Spinal cord (tissue), 10 donors: ENCODE results near the gene PRKN. TPM values are rescaled to one million over a fixed set of nuclear protein-coding genes. Genes with fewer than 3 reads are reported as not detected.
A peak's percentile ranks its signal among the peaks of the same experiment; 100 is the strongest.

Source experiments
- DNase-seq, 6 donors: peaks; one replicate each; pipeline versions ENCODE4 v3.0.0 to v3.0.0-alpha.2; 2013 to 2015; ENCODE audit warnings: low spot score in 6 of 6, low read depth in 4 of 6
- H3K27ac ChIP-seq: one replicate; pipeline ENCODE4 v1.5.1; 2013; ENCODE audit warnings: low read depth, low read length, control low read depth
- H3K27me3 ChIP-seq: one replicate; pipeline ENCODE4 v1.6.1; 2013; ENCODE audit warnings: low read length; ENCODE audit not compliant: control insufficient read depth, insufficient read depth
- H3K36me3 ChIP-seq: one replicate; pipeline ENCODE4 v1.6.1; 2013; ENCODE audit warnings: low read length; ENCODE audit not compliant: control insufficient read depth, insufficient read depth
- H3K4me1 ChIP-seq: one replicate; pipeline ENCODE4 v1.6.1; 2013; ENCODE audit warnings: low read length; ENCODE audit not compliant: control insufficient read depth, insufficient read depth
- H3K4me3 ChIP-seq: one replicate; pipeline ENCODE4 v1.5.1; 2013; ENCODE audit warnings: low read depth, low read length, control low read depth
- H3K9me3 ChIP-seq: one replicate; pipeline ENCODE4 v1.6.1; 2013; ENCODE audit warnings: low read length; ENCODE audit not compliant: control insufficient read depth, insufficient read depth
- WGBS: methylation state at CpG from one replicate; pipeline ENCODE4 v1.1.5; 2013; ENCODE audit warnings: missing lambda C conversion rate; ENCODE audit not compliant: insufficient coverage; 5-methylcytosine and 5-hydroxymethylcytosine counted together
- polyA plus RNA-seq, 2 donors: library from polyadenylated mRNA; unstranded; fragments of 120-200 nt; gene quantifications; one replicate each; pipeline ENCODE4 v1.2.1, GENCODE V29; 2013; ENCODE audit not compliant: insufficient read length in 2 of 2
- total RNA-seq, 2 donors: library from RNA; depleted of rRNA in 1 of 2; stranded (reverse); fragments of 120-200 nt in 1 of 2; fragments of >200 nt in 1 of 2; gene quantifications; one replicate each; pipeline versions ENCODE4 v1.2.3 to v1.2.4, GENCODE V29; 2013 to 2014
- donor health status: healthy.

The PRKN gene
- total and polyA plus RNA-seq, 4 donors = 7.4 to 9.5 (median 8.4) TPM

GRCh38 chr6:161644521-161644920, 1083.0 kb downstream of the PRKN start:
- Histone ChIP-seq H3K27me3 (no peaks in the 10 kb centered on the region), H3K4me3 (no peak overlapping the region), H3K9me3 (no peaks in the 10 kb centered on the region), H3K36me3 (no peaks in the 10 kb centered on the region), H3K4me1 (peaks cover under 1% of the 10 kb centered on the region), H3K27ac (no peak overlapping the region)
- no peak for DNase-seq
- WGBS = 93% methylated on average over 3 of the region's 7 CpGs

- H3K4me3 ChIP-seq = no peak overlapping the region
- H3K27ac ChIP-seq = no peak overlapping the region
- DNase-seq = no peak
- H3K9me3 ChIP-seq = no peaks in the 10 kb centered on the region
- peaks cover 5% of the 10 kb centered on the region for H3K4me1 ChIP-seq
- H3K27me3 ChIP-seq = no peaks in the 10 kb centered on the region
- H3K36me3 ChIP-seq = no peaks in the 10 kb centered on the region
- no CpG with 5 or more reads among the region's 1 CpG for WGBS
Observed at GRCh38 chr6:161641175-161641574, 1086.4 kb downstream of the PRKN start.

- Histone ChIP-seq H3K4me3 (no peak overlapping the region), H3K27ac (peak overlapping the region; percentile 29), H3K4me1 (peaks cover 5% of the 10 kb centered on the region), H3K9me3 (no peaks in the 10 kb centered on the region), H3K36me3 (no peaks in the 10 kb centered on the region), H3K27me3 (no peaks in the 10 kb centered on the region)
- DNase-seq = peak in 5 of 6 donors; percentile 57 to 91 (median 61)
- 67% methylated on average over 1 of the region's 2 CpGs for WGBS
Observed at GRCh38 chr6:161639772-161640171, 1087.8 kb downstream of the PRKN start.

GRCh38 chr6:161637658-161638057, 1089.9 kb downstream of the PRKN start:
- WGBS = 100% methylated on average over 1 of the region's 1 CpG
- H3K4me3 ChIP-seq = no peak overlapping the region
- no peak overlapping the region for H3K27ac ChIP-seq
- H3K9me3 ChIP-seq = no peaks in the 10 kb centered on the region
- H3K27me3 ChIP-seq = no peaks in the 10 kb centered on the region
- DNase-seq = no peak
- H3K36me3 ChIP-seq = no peaks in the 10 kb centered on the region
- H3K4me1 ChIP-seq = peaks cover 5% of the 10 kb centered on the region

- WGBS = 100% methylated on average over 2 of the region's 6 CpGs
Observed at GRCh38 chr6:161636882-161637430, 1090.6 kb downstream of the PRKN start.

GRCh38 chr6:161635975-161636374, 1091.6 kb downstream of the PRKN start:
- Histone ChIP-seq H3K27ac (no peak overlapping the region), H3K4me1 (peaks cover 5% of the 10 kb centered on the region), H3K27me3 (no peaks in the 10 kb centered on the region), H3K36me3 (no peaks in the 10 kb centered on the region), H3K4me3 (no peak overlapping the region), H3K9me3 (no peaks in the 10 kb centered on the region)
- WGBS = 90% methylated on average over 6 of the region's 6 CpGs
- no peak for DNase-seq

More at GRCh38 chr6:161636882-161637430, 1090.6 kb downstream of the PRKN start:
- no peaks in the 10 kb centered on the region for H3K27me3 ChIP-seq
- H3K4me3 ChIP-seq = no peak overlapping the region
- H3K36me3 ChIP-seq = no peaks in the 10 kb centered on the region
- peaks cover 5% of the 10 kb centered on the region for H3K4me1 ChIP-seq
- no peak overlapping the region for H3K27ac ChIP-seq
- DNase-seq = no peak
- H3K9me3 ChIP-seq = no peaks in the 10 kb centered on the region

GRCh38 chr6:161634916-161635315, 1092.7 kb downstream of the PRKN start:
- H3K4me1 ChIP-seq = peaks cover 5% of the 10 kb centered on the region
- H3K27ac ChIP-seq = no peak overlapping the region
- no peaks in the 10 kb centered on the region for H3K27me3 ChIP-seq
- no peaks in the 10 kb centered on the region for H3K36me3 ChIP-seq
- 82% methylated on average over 2 of the region's 8 CpGs for WGBS
- H3K9me3 ChIP-seq = no peaks in the 10 kb centered on the region
- H3K4me3 ChIP-seq = no peak overlapping the region
- no peak for DNase-seq

GRCh38 chr6:161631676-161632194, 1095.8 kb downstream of the PRKN start:
- Histone ChIP-seq H3K4me1 (no peaks in the 10 kb centered on the region), H3K4me3 (no peak overlapping the region), H3K27me3 (no peaks in the 10 kb centered on the region), H3K36me3 (no peaks in the 10 kb centered on the region), H3K9me3 (no peaks in the 10 kb centered on the region), H3K27ac (no peak overlapping the region)
- DNase-seq = peak in 1 of 6 donors; percentile 25
- WGBS = no CpG with 5 or more reads among the region's 2 CpGs

GRCh38 chr6:161630674-161631073, 1096.9 kb downstream of the PRKN start:
- Histone ChIP-seq H3K27ac (no peak overlapping the region), H3K4me1 (no peaks in the 10 kb centered on the region), H3K9me3 (no peaks in the 10 kb centered on the region), H3K4me3 (no peak overlapping the region), H3K27me3 (no peaks in the 10 kb centered on the region), H3K36me3 (no peaks in the 10 kb centered on the region)
- 61% methylated on average over 3 of the region's 6 CpGs for WGBS
- no peak for DNase-seq

- H3K4me1 ChIP-seq = peaks cover 4% of the 10 kb centered on the region
- no peaks in the 10 kb centered on the region for H3K36me3 ChIP-seq
- no peak overlapping the region for H3K4me3 ChIP-seq
- H3K9me3 ChIP-seq = no peaks in the 10 kb centered on the region
- no peak for DNase-seq
- no peaks in the 10 kb centered on the region for H3K27me3 ChIP-seq
- no peak overlapping the region for H3K27ac ChIP-seq
- 96% methylated on average over 13 of the region's 13 CpGs for WGBS
Observed at GRCh38 chr6:161626132-161626676, 1101.4 kb downstream of the PRKN start.
